Kidney (tissue), 14 donors: Measurements from ENCODE around the gene ZBTB42. TPM values are rescaled to one million over a fixed set of nuclear protein-coding genes. Genes with fewer than 3 reads are reported as not detected.
A peak's percentile ranks its signal among the peaks of the same experiment; 100 is the strongest.

Source experiments
- DNase-seq, 5 donors: peaks; one replicate each; pipeline ENCODE4 v3.0.0-alpha.2; 2013 to 2020
- FAIRE-seq: peaks from 2 replicates; lab custom pipeline; 2012; peaks lifted over from hg19 to GRCh38; lab: Jason Lieb, UNC
- H3K27ac ChIP-seq, 2 donors: one replicate each; pipeline ENCODE4 v1.7.0; 2013; ENCODE audit warnings: low read depth in 2 of 2, low read length in 2 of 2, inconsistent platforms in 1 of 2
- H3K27me3 ChIP-seq: one replicate; pipeline ENCODE4 v1.7.1; 2013; ENCODE audit warnings: low read length, inconsistent platforms; ENCODE audit not compliant: control insufficient read depth, insufficient read depth
- H3K36me3 ChIP-seq, 3 donors: one replicate each; pipeline versions ENCODE4 v1.7.0 to v1.7.1; 2013; ENCODE audit warnings: low read length in 3 of 3, control low read depth in 1 of 3, inconsistent platforms in 1 of 3; ENCODE audit not compliant: insufficient read depth in 3 of 3, control insufficient read depth in 2 of 3
- H3K4me1 ChIP-seq, 3 donors: one replicate each; pipeline versions ENCODE4 v1.7.0 to v1.7.1; 2013; ENCODE audit warnings: low read length in 3 of 3, inconsistent platforms in 1 of 3, low read depth in 1 of 3; ENCODE audit not compliant: control insufficient read depth in 2 of 3, insufficient read depth in 2 of 3
- H3K4me3 ChIP-seq, 3 donors: one replicate each; pipeline versions ENCODE4 v1.7.0 to v1.8.1; 2013; ENCODE audit warnings: low read length in 3 of 3, control low read depth in 1 of 3, inconsistent platforms in 1 of 3
- H3K9ac ChIP-seq, 3 donors: one replicate each; pipeline versions ENCODE4 v1.7.0 to v1.7.1; 2013; ENCODE audit warnings: low read length in 3 of 3, control low read depth in 1 of 3, inconsistent platforms in 1 of 3
- H3K9me3 ChIP-seq, 3 donors: one replicate each; pipeline versions ENCODE4 v1.7.0 to v1.7.1; 2013; ENCODE audit warnings: low read length in 3 of 3, control low read depth in 1 of 3, inconsistent platforms in 1 of 3; ENCODE audit not compliant: control insufficient read depth in 2 of 3, insufficient read depth in 1 of 3
- intact Hi-C: fragments of 100-400 bp; cut with DNase I; formaldehyde crosslinking; loops from one replicate; pipeline ENCODE4 v1.11.1; 2022
- polyA plus RNA-seq: library from polyadenylated mRNA; stranded (reverse); fragments of 350-450 nt; fragmentation: Illumina TruSeq; extraction: RNeasy Lipid Tissue Mini Kit (QIAGEN cat#74804); gene quantifications from one replicate; pipeline ENCODE4 v1.2.3, GENCODE V29; 2014; ENCODE audit warnings: low read depth, low replicate concordance; ENCODE audit not compliant: insufficient read depth
- total RNA-seq: library from RNA; stranded (reverse); fragmentation: NEBNext Ultra II Directional; extraction: Animal tissue kit (Norgen Biotek cat#: 25700); gene quantifications from one replicate; pipeline ENCODE4 v1.2.1, GENCODE V29; 2021
- TF ChIP-seq, protein P1 (sequence below): IDR thresholded peaks from 3 replicates; pipeline ENCODE4 v1.5.1; 2012; ENCODE audit warnings: mild to moderate bottlenecking, moderate library complexity, borderline replicate concordance; ENCODE audit not compliant: insufficient read depth; ENCODE audit errors: extremely low read depth
- donor health status: control.
- donor health status: control.
- donor health status: control.
- donor health status: control.
- donor health status: control.
- donor health status: DM: yes; HTN: yes; CAD: no.
- donor health status: Normal renal cell carcinoma (clear cell type).

The ZBTB42 gene
- total and polyA plus RNA-seq, 2 donors from 2014 or later, result 3.9 to 10.0 TPM

DNA sequence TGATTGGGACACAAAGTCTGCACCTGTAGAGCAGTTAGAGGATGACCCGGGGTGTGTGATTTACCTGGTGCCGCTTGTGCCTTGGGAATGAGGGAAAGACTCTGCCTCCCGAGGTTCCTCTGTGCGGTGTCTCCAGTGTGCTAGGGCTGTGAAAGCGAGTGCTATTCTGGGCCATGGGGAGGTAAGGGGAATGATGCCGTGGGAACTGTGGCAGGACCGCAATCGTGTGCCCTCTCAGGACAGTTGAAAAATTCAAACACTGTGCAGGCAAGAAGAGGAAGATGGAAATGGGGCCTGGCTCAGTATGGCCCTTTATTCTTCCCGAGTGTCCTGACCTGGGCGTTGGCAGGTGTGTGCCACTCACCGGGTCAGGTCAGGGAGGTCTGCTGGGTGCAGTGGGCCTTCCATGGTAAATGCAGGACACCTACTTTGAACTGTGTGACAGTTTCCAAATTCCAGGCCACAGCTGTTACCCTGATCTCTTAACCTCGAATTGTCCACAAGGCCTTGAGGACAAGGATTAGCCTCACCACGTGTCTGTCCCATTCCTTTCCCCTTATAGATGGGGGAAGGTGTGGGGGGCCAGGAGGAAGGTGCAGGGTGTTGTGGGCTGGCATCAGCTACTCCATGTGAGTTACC lies 46.6 kb upstream of the ZBTB42 start:
- H3K27ac ChIP-seq, result no peak overlapping the region
- H3K4me1 ChIP-seq, result peaks cover 0 to 17% (median 16%) of the 10 kb centered on the region in 3 donors
- no peaks in the 10 kb centered on the region for H3K9me3 ChIP-seq
- TF ChIP-seq, protein P1, sequence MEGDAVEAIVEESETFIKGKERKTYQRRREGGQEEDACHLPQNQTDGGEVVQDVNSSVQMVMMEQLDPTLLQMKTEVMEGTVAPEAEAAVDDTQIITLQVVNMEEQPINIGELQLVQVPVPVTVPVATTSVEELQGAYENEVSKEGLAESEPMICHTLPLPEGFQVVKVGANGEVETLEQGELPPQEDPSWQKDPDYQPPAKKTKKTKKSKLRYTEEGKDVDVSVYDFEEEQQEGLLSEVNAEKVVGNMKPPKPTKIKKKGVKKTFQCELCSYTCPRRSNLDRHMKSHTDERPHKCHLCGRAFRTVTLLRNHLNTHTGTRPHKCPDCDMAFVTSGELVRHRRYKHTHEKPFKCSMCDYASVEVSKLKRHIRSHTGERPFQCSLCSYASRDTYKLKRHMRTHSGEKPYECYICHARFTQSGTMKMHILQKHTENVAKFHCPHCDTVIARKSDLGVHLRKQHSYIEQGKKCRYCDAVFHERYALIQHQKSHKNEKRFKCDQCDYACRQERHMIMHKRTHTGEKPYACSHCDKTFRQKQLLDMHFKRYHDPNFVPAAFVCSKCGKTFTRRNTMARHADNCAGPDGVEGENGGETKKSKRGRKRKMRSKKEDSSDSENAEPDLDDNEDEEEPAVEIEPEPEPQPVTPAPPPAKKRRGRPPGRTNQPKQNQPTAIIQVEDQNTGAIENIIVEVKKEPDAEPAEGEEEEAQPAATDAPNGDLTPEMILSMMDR, result no peak
- intact Hi-C loops, result no loop called here
- H3K27me3 ChIP-seq, result no peaks in the 10 kb centered on the region
- peak overlapping the region; percentile 66 to 89 (median 81) for H3K4me3 ChIP-seq
- peak overlapping the region in 2 of 3 donors; percentile 57 to 88 for H3K9ac ChIP-seq
- FAIRE-seq (no peak), DNase-seq (peak in 1 of 5 donors; percentile 59)
- H3K36me3 ChIP-seq, result peaks cover 2 to 23% (median 15%) of the 10 kb centered on the region in 3 donors

DNA sequence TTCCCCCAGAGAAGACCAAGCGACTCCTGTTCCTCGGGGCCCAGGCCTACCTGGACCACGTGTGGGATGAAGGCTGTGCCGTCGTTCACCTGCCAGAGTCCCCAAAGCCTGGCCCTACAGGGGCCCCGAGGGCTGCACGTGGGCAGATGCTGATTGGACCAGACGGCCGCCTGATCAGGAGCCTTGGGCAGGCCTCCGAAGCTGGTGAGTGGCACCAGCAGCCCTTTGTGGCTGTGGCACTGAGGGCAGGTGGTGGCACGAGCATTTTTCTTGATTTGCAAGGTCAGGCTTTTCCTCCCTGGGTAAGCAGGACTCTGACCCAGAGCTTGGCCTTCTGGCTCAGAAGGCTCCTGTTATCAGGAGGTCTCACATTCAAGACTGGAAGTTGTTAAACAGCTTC lies 45.3 kb upstream of the ZBTB42 start:
- DNase-seq (no peak), FAIRE-seq (no peak)

DNA sequence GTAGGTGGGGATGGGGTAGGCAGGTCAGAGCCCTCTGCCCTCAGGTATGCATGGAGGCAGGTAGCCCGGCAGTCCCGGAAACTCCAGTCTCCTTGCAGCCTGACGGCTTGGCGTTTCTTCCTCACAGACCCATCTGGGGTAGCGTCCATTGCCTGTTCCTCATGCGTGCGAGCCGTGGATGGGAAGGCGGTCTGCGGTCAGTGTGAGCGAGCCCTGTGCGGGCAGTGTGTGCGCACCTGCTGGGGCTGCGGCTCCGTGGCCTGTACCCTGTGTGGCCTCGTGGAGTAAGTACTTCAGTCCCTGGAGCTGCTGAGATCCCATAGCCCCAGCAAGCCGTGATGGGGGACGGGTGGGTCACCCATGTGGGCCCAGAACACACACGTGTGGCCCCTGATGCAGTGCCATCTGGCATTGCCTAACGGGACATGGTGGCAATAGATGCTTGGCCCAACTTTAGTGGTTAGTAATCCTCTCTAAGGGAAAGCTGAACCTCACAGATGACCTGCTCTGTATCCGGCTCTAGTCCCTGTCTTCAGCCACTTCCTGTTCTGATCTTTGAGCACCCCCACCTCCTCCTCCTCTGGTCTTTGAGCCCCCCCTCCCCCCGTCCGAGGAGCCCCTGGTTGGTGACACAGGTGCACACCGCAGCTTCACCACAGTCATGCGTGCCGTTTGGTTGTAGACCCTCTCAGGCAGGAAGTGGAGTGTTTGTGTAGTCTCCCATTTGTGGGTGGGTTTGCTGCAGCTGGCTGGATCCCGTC lies 44.2 kb upstream of the ZBTB42 start:
- no peak for FAIRE-seq
- Histone ChIP-seq H3K9me3 (no peaks in the 10 kb centered on the region), H3K4me3 (no peak overlapping the region), H3K9ac (no peak overlapping the region), H3K27me3 (no peaks in the 10 kb centered on the region), H3K36me3 (peaks cover 2 to 26% (median 21%) of the 10 kb centered on the region in 3 donors), H3K4me1 (peaks cover 0 to 14% (median 10%) of the 10 kb centered on the region in 3 donors), H3K27ac (no peak overlapping the region)
- intact Hi-C loops, result no loop called here
- TF ChIP-seq, protein P1, result no peak
- peak in 1 of 5 donors; percentile 52 for DNase-seq

More for the DNA sequence above, 45.3 kb upstream of the ZBTB42 start:
- Histone ChIP-seq H3K4me1 (peaks cover 0 to 14% (median 10%) of the 10 kb centered on the region in 3 donors), H3K36me3 (peaks cover 2 to 26% (median 17%) of the 10 kb centered on the region in 3 donors), H3K9ac (no peak overlapping the region), H3K27me3 (no peaks in the 10 kb centered on the region), H3K9me3 (no peaks in the 10 kb centered on the region), H3K27ac (no peak overlapping the region), H3K4me3 (no peak overlapping the region)
- intact Hi-C loops, result no loop called here
- TF ChIP-seq, protein P1, result no peak
